ENCODE results near the gene MAP4.

DNA sequence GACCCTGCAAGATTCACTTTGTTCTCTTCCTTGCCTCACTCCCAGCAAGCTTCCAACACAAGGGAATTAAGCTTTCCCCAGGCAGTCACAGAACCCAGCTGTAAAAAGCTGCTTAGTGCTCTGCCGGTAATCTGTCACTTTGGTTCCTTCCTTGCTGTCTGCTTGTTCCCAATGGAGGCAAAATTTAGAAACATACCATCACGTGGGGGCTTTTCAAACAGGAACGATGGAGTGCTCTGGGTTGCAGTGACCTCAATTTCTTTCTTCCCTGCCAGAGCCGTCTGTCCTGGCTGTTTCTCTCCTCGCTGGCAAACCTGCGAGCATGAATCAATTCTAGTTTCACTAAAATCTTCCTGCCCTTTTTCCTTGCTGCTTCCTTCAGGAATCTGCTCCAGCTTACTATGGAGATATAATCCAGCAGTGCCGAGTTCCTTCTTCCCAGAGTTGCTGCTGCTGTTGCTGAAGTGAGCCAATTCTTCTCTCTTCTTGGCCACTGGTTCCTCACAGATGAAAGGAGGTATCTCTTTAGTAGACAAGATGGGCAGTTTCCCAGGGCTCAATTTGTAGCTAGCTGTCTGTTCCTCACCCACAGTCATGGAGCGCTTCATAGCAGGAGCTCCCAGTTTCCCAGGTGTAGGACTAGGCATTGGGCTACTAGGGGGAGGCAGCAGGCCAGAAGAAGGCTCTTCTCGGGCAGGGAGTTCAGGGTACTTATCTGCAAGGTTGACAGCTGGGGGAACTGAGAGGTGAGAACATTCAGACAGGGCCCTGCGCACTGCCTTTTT is 125.2 kb downstream of the MAP4 start:
- TF ChIP-seq EHMT2 (IDR thresholded peaks at IDR 0.05; ENCODE audit: borderline replicate concordance, low read depth, low read length), result no peak
- TF ChIP-seq, protein P1, sequence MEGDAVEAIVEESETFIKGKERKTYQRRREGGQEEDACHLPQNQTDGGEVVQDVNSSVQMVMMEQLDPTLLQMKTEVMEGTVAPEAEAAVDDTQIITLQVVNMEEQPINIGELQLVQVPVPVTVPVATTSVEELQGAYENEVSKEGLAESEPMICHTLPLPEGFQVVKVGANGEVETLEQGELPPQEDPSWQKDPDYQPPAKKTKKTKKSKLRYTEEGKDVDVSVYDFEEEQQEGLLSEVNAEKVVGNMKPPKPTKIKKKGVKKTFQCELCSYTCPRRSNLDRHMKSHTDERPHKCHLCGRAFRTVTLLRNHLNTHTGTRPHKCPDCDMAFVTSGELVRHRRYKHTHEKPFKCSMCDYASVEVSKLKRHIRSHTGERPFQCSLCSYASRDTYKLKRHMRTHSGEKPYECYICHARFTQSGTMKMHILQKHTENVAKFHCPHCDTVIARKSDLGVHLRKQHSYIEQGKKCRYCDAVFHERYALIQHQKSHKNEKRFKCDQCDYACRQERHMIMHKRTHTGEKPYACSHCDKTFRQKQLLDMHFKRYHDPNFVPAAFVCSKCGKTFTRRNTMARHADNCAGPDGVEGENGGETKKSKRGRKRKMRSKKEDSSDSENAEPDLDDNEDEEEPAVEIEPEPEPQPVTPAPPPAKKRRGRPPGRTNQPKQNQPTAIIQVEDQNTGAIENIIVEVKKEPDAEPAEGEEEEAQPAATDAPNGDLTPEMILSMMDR (CRISPR knock-in tag; IDR thresholded peaks at IDR 0.05), result no peak
- TF ChIP-seq, protein P2, sequence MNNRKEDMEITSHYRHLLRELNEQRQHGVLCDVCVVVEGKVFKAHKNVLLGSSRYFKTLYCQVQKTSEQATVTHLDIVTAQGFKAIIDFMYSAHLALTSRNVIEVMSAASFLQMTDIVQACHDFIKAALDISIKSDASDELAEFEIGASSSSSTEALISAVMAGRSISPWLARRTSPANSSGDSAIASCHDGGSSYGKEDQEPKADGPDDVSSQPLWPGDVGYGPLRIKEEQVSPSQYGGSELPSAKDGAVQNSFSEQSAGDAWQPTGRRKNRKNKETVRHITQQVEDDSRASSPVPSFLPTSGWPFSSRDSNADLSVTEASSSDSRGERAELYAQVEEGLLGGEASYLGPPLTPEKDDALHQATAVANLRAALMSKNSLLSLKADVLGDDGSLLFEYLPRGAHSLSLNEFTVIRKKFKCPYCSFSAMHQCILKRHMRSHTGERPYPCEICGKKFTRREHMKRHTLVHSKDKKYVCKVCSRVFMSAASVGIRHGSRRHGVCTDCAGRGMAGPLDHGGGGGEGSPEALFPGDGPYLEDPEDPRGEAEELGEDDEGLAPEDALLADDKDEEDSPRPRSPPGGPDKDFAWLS (CRISPR knock-in tag; IDR thresholded peaks at IDR 0.05; ENCODE audit: borderline replicate concordance), result no peak
